HEK293 (cell line): ENCODE measurements around the gene AKR1A1.
A peak's percentile ranks its signal among the peaks of the same experiment; 100 is the strongest.

Source experiments
- CTCF ChIA-PET: fragments of 350-600 bp; formaldehyde crosslinking; extraction: SDS; loops from one replicate; lab custom pipeline; 2021; ENCODE audit warnings: antibody characterized with exemption; lab: Yijun Ruan, JAX
- POLR2A ChIA-PET: fragments of 300-600 bp; formaldehyde crosslinking; extraction: SDS; loops from one replicate; lab custom pipeline; 2020; ENCODE audit warnings: antibody characterized with exemption, inconsistent platforms; lab: Yijun Ruan, JAX
- H3K27ac ChIP-seq: fragments of 200-500 bp; sonication (Bioruptor generic); 2 replicates; pipeline ENCODE4 v1.5.1; 2014; ENCODE audit warnings: low read depth, low read length, control low read depth, inconsistent platforms; ENCODE audit errors: extremely low read depth
- H3K36me3 ChIP-seq, 2 experiments: fragments of 200-500 bp in 1 of 2; sonication (Bioruptor generic) in 1 of 2; 1 replicate in 1 of 2; 2 replicates in 1 of 2; pipeline ENCODE4 v1.5.1; 2014 to 2017; ENCODE audit warnings: inconsistent platforms in 2 of 2, low read length in 2 of 2; ENCODE audit not compliant: control insufficient read depth in 2 of 2, insufficient read depth in 1 of 2
- H3K4me1 ChIP-seq: fragments of 200-500 bp; sonication (Bioruptor generic); 2 replicates; pipeline ENCODE4 v1.5.1; 2014; ENCODE audit warnings: mild to moderate bottlenecking, low read length, inconsistent platforms; ENCODE audit not compliant: control insufficient read depth, insufficient read depth
- H3K4me3 ChIP-seq: 2 replicates; pipeline ENCODE4 v1.5.1; 2011; ENCODE audit warnings: low read depth, mild to moderate bottlenecking, control low read depth, low read length, moderate library complexity
- H3K9me3 ChIP-seq: fragments of 200-500 bp; sonication (Bioruptor generic); 2 replicates; pipeline ENCODE4 v1.5.1; 2014; ENCODE audit warnings: low read depth, low read length, inconsistent platforms; ENCODE audit not compliant: control insufficient read depth, insufficient read depth
- FEZF1 ChIP-seq: fragments of 450-650 bp; formaldehyde crosslinking; IDR thresholded peaks from 2 replicates; pipeline ENCODE4 v1.5.1; 2016; ENCODE audit warnings: missing biosample characterization, missing genetic modification characterization
- GFI1B ChIP-seq: fragments of 450-650 bp; formaldehyde crosslinking; IDR thresholded peaks from 2 replicates; pipeline ENCODE4 v1.5.1; 2016; ENCODE audit warnings: missing biosample characterization, missing genetic modification characterization
- GLIS1 ChIP-seq: fragments of 450-650 bp; formaldehyde crosslinking; IDR thresholded peaks from 2 replicates; pipeline ENCODE4 v1.5.1; 2016; ENCODE audit warnings: missing biosample characterization, missing genetic modification characterization
- OSR2 ChIP-seq: fragments of 450-650 bp; formaldehyde crosslinking; IDR thresholded peaks from 2 replicates; pipeline ENCODE4 v1.5.1; 2016; ENCODE audit warnings: missing biosample characterization, missing genetic modification characterization
- PRDM1 ChIP-seq: fragments of 450-650 bp; formaldehyde crosslinking; IDR thresholded peaks from 2 replicates; pipeline ENCODE4; 2016; ENCODE audit warnings: missing biosample characterization, missing genetic modification characterization
- SCRT1 ChIP-seq: fragments of 450-650 bp; formaldehyde crosslinking; IDR thresholded peaks from 2 replicates; pipeline ENCODE4 v1.5.1; 2016; ENCODE audit warnings: missing biosample characterization, missing genetic modification characterization, borderline replicate concordance
- SCRT2 ChIP-seq: fragments of 450-650 bp; formaldehyde crosslinking; IDR thresholded peaks from 2 replicates; pipeline ENCODE4 v1.5.1; 2016; ENCODE audit warnings: missing biosample characterization, missing genetic modification characterization
- SP7 ChIP-seq: fragments of 450-650 bp; formaldehyde crosslinking; IDR thresholded peaks from 2 replicates; pipeline ENCODE4 v1.5.1; 2016; ENCODE audit warnings: missing biosample characterization, missing genetic modification characterization
- TRIM28 ChIP-seq: IDR thresholded peaks from 2 replicates; pipeline ENCODE4 v1.6.1; 2011; ENCODE audit warnings: low read length, control low read depth, borderline replicate concordance
- YY1 ChIP-seq: fragments of 450-650 bp; formaldehyde crosslinking; IDR thresholded peaks from 2 replicates; pipeline ENCODE4 v1.5.1; 2018; ENCODE audit warnings: missing biosample characterization, missing genetic modification characterization
- ZBTB48 ChIP-seq: fragments of 450-650 bp; formaldehyde crosslinking; IDR thresholded peaks from 2 replicates; pipeline ENCODE4 v1.5.1; 2016; ENCODE audit warnings: missing biosample characterization, missing genetic modification characterization
- ZEB2 ChIP-seq: fragments of 450-650 bp; formaldehyde crosslinking; IDR thresholded peaks from 2 replicates; pipeline ENCODE4 v1.5.1; 2016; ENCODE audit warnings: missing biosample characterization, missing genetic modification characterization
- ZFP3 ChIP-seq: fragments of 450-650 bp; formaldehyde crosslinking; IDR thresholded peaks from 2 replicates; pipeline ENCODE4 v1.5.1; 2016; ENCODE audit warnings: low read depth, missing biosample characterization, missing genetic modification characterization
- ZIC2 ChIP-seq: fragments of 450-650 bp; formaldehyde crosslinking; IDR thresholded peaks from 2 replicates; pipeline ENCODE4 v1.5.1; 2016; ENCODE audit warnings: missing biosample characterization, missing genetic modification characterization
- ZNF121 ChIP-seq: fragments of 450-650 bp; formaldehyde crosslinking; IDR thresholded peaks from 2 replicates; pipeline ENCODE4 v1.5.1; 2016; ENCODE audit warnings: missing biosample characterization, missing genetic modification characterization
- ZNF138 ChIP-seq: fragments of 450-650 bp; formaldehyde crosslinking; IDR thresholded peaks from 2 replicates; pipeline ENCODE4 v1.5.1; 2016; ENCODE audit warnings: missing biosample characterization, missing genetic modification characterization, borderline replicate concordance
- ZNF335 ChIP-seq: fragments of 450-650 bp; formaldehyde crosslinking; conservative IDR thresholded peaks from 2 replicates; pipeline ENCODE4 v1.5.1; 2016; ENCODE audit warnings: missing biosample characterization, missing genetic modification characterization
- ZNF366 ChIP-seq: fragments of 450-650 bp; formaldehyde crosslinking; conservative IDR thresholded peaks from 2 replicates; pipeline ENCODE4 v1.5.1; 2016; ENCODE audit warnings: missing biosample characterization, missing genetic modification characterization
- ZNF473 ChIP-seq: fragments of 450-650 bp; formaldehyde crosslinking; IDR thresholded peaks from 2 replicates; pipeline ENCODE4 v1.5.1; 2017; ENCODE audit warnings: missing biosample characterization, missing genetic modification characterization
- ZNF560 ChIP-seq: fragments of 450-650 bp; formaldehyde crosslinking; IDR thresholded peaks from 2 replicates; pipeline ENCODE4 v1.5.1; 2017; ENCODE audit warnings: missing biosample characterization, missing genetic modification characterization, borderline replicate concordance
- ZNF629 ChIP-seq: fragments of 450-650 bp; formaldehyde crosslinking; IDR thresholded peaks from 2 replicates; pipeline ENCODE4 v1.5.1; 2017; ENCODE audit warnings: missing biosample characterization, missing genetic modification characterization
- ZNF658 ChIP-seq: fragments of 450-650 bp; formaldehyde crosslinking; IDR thresholded peaks from 2 replicates; pipeline ENCODE4; 2016; ENCODE audit warnings: missing biosample characterization, missing genetic modification characterization
- ZNF843 ChIP-seq: fragments of 450-650 bp; formaldehyde crosslinking; IDR thresholded peaks from 2 replicates; pipeline ENCODE4 v1.5.1; 2016; ENCODE audit warnings: missing biosample characterization, missing genetic modification characterization
- ZSCAN16 ChIP-seq: fragments of 450-650 bp; formaldehyde crosslinking; IDR thresholded peaks from 2 replicates; pipeline ENCODE4 v1.5.1; 2016; ENCODE audit warnings: missing biosample characterization, missing genetic modification characterization
- TF ChIP-seq, protein P1 (sequence below): fragments of 450-650 bp; formaldehyde crosslinking; IDR thresholded peaks from 2 replicates; pipeline ENCODE4 v1.5.1; 2016; ENCODE audit warnings: missing biosample characterization, missing genetic modification characterization
- TF ChIP-seq, protein P2 (sequence below): fragments of 450-650 bp; formaldehyde crosslinking; IDR thresholded peaks from 2 replicates; pipeline ENCODE4 v1.5.1; 2017; ENCODE audit warnings: missing biosample characterization, missing genetic modification characterization
- TF ChIP-seq, protein P3 (sequence below): fragments of 450-650 bp; formaldehyde crosslinking; IDR thresholded peaks from 2 replicates; pipeline ENCODE4 v1.5.1; 2017; ENCODE audit warnings: missing biosample characterization, missing genetic modification characterization

Gene AKR1A1

DNA sequence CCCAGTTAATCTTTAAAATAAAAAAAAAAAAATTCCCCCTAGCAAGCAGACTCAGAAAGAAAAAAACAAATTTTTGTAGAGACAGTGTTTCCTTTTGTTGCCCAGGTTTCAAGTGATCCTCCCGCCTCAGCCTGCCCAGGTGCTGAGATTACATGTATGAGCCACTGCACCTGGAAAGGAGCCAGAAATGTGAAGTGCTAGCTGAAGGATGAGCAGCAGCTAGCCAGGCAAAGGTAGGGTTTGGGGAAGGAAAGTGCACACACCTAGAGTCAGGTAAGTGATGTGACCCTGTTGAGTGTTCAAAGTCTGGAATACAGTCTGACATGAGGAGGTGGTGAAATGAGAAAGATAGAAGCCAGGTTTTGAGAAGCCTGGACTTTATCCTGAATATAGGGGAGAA lies 1.7 kb downstream of the AKR1A1 start:
- ChIA-PET POLR2A (interaction anchor here (2.4 to 5.0 kb wide), 2 partner anchors 27 to 31 kb away, joined by 9 to 66 read pairs; partner anchors contain the start of gene PRDX1), CTCF (no interaction called here)
- H3K4me1 ChIP-seq = peaks cover 5% of the 10 kb centered on the region
- H3K36me3 ChIP-seq = peaks cover 0 to 36% of the 10 kb centered on the region in 2 experiments; a peak in 2 of 3 replicates
- no peak for TF ChIP-seq ZNF335 (tag by site-specific recombination)
- TF ChIP-seq ZEB2 (tag by site-specific recombination) = 0 out of 2 replicates have a peak, but pooled peaks have one; percentile 16
- 0 out of 2 replicates have a peak, but pooled peaks have one; percentile 25 for TF ChIP-seq ZNF366 (tag by site-specific recombination)
- H3K4me3 ChIP-seq = no peak overlapping the region
- no peaks in the 10 kb centered on the region for H3K9me3 ChIP-seq
- no peak overlapping the region for H3K27ac ChIP-seq

DNA sequence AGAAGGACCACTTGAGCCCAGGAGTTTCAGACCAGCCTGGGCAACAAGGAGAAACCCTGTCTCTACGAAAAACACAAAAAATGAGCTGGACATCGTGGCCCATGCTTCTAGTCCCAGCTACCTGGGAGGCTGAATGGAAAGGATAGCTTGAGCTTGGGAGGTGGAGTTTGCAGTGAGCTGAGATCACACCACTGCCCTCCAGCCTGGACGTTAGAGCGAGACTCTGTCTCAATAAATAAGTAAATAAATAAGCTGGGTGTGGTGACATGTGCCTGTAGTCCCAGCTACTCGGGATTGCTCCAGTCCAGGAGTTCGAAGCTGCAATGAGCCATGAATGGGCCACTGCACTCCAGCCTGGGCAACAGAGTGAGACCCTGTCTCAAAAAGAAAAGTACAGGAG lies 3.6 kb downstream of the AKR1A1 start:
- TF ChIP-seq ZNF629 = no peak
- TF ChIP-seq ZNF121 (tag by site-specific recombination) = peak; percentile 34
- H3K4me3 ChIP-seq = no peak overlapping the region
- H3K36me3 ChIP-seq = peaks cover 0 to 42% of the 10 kb centered on the region in 2 experiments; a peak in 2 of 3 replicates
- POLR2A ChIA-PET = interaction anchor here (0.6 to 5.0 kb wide), 3 partner anchors 8 to 33 kb away, joined by 3 to 66 read pairs (median 11); partner anchors contain the start of gene PRDX1
- H3K9me3 ChIP-seq = no peaks in the 10 kb centered on the region
- CTCF ChIA-PET = interaction anchor here (1.1 kb wide), 1 partner anchor 15 kb away, joined by 6 read pairs; no protein-coding TSS in a partner anchor
- no peak overlapping the region for H3K27ac ChIP-seq
- H3K4me1 ChIP-seq = peaks cover 7% of the 10 kb centered on the region

DNA sequence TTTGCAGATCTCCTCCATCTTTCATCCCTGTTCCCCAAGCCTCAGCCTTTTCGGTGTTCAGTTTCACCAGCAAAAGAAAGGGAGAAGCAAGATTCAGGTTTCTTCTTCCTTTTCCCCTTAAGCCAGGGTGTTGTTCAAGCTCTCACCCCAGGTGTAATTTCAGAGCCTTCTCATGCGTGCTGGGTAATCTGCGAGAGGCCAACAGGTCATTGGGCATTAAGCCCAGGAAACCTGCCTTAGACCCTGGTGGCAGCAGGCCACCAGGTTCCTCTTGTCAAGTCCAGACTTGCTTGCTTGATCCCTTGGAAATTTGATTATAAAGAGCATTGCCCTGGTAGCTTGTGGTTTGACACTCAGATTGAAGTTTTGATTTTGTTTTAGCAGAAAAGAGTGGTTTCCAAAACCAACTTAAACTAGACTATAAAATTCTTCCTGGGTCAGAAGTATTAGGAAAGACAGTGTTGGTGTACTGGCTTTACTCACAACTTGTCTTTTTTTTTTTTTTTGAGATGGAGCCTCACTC lies 6.9 kb downstream of the AKR1A1 start:
- POLR2A ChIA-PET = interaction anchor here (0.9 to 5.1 kb wide), 2 partner anchors 11 to 36 kb away, joined by 4 to 51 read pairs; partner anchors contain the start of gene PRDX1
- CTCF ChIA-PET = interaction anchor here (0.7 to 2.0 kb wide), 3 partner anchors 11 to 425 kb away, joined by 3 to 8 read pairs (median 3); no protein-coding TSS in a partner anchor
- Histone ChIP-seq H3K27ac (peak overlapping the region; percentile 46; the same call in 1 of the 2 replicates), H3K4me1 (peaks cover 4% of the 10 kb centered on the region), H3K4me3 (no peak overlapping the region), H3K36me3 (peaks cover 9 to 64% of the 10 kb centered on the region in 2 experiments; a peak in 2 of 3 replicates), H3K9me3 (no peaks in the 10 kb centered on the region)
- TF ChIP-seq OSR2 (tag by site-specific recombination) (peak; percentile 32; the same call in 1 of the 2 replicates), ZBTB48 (tag by site-specific recombination) (peak; percentile 60), ZNF473 (tag by site-specific recombination) (no peak), ZNF843 (tag by site-specific recombination) (no peak), GLIS1 (tag by site-specific recombination) (peak; percentile 46), PRDM1 (tag by site-specific recombination) (peak; percentile 84), FEZF1 (tag by site-specific recombination) (peak; percentile 29), ZNF366 (tag by site-specific recombination) (peak; percentile 67), ZIC2 (peak; percentile 63), ZNF658 (tag by site-specific recombination) (no peak), YY1 (no peak), ZEB2 (tag by site-specific recombination) (no peak), ZNF138 (no peak), SP7 (tag by site-specific recombination) (peak; percentile 40), ZNF560 (tag by site-specific recombination) (no peak), ZFP3 (tag by site-specific recombination) (no peak), TRIM28 (no peak), ZSCAN16 (tag by site-specific recombination) (peak; percentile 92), GFI1B (peak; percentile 86), SCRT2 (tag by site-specific recombination) (peak; percentile 91), SCRT1 (tag by site-specific recombination) (peak; percentile 72)
- TF ChIP-seq, protein P1, sequence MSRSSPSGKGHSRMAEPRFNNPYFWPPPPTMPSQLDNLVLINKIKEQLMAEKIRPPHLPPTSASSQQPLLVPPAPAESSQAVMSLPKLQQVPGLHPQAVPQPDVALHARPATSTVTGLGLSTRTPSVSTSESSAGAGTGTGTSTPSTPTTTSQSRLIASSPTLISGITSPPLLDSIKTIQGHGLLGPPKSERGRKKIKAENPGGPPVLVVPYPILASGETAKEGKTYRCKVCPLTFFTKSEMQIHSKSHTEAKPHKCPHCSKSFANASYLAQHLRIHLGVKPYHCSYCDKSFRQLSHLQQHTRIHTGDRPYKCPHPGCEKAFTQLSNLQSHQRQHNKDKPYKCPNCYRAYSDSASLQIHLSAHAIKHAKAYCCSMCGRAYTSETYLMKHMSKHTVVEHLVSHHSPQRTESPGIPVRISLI = no peak
- TF ChIP-seq, protein P2, sequence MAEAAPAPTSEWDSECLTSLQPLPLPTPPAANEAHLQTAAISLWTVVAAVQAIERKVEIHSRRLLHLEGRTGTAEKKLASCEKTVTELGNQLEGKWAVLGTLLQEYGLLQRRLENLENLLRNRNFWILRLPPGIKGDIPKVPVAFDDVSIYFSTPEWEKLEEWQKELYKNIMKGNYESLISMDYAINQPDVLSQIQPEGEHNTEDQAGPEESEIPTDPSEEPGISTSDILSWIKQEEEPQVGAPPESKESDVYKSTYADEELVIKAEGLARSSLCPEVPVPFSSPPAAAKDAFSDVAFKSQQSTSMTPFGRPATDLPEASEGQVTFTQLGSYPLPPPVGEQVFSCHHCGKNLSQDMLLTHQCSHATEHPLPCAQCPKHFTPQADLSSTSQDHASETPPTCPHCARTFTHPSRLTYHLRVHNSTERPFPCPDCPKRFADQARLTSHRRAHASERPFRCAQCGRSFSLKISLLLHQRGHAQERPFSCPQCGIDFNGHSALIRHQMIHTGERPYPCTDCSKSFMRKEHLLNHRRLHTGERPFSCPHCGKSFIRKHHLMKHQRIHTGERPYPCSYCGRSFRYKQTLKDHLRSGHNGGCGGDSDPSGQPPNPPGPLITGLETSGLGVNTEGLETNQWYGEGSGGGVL (tag by site-specific recombination) = no peak
- TF ChIP-seq, protein P3, sequence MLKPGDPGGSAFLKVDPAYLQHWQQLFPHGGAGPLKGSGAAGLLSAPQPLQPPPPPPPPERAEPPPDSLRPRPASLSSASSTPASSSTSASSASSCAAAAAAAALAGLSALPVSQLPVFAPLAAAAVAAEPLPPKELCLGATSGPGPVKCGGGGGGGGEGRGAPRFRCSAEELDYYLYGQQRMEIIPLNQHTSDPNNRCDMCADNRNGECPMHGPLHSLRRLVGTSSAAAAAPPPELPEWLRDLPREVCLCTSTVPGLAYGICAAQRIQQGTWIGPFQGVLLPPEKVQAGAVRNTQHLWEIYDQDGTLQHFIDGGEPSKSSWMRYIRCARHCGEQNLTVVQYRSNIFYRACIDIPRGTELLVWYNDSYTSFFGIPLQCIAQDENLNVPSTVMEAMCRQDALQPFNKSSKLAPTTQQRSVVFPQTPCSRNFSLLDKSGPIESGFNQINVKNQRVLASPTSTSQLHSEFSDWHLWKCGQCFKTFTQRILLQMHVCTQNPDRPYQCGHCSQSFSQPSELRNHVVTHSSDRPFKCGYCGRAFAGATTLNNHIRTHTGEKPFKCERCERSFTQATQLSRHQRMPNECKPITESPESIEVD = peak; percentile 54; the same call in 1 of the 2 replicates
